Astrocyte of the hippocampus (primary cell): ENCODE results near the gene DARS2.
"Not testable (repeated sequence)": the region's sequence is repeated elsewhere in the genome, so short reads cannot be mapped to it uniquely, and the experiment has no call there.

Experiments used
- DNase-seq: peaks from one replicate; pipeline ENCODE4 v3.0.0; 2011; ENCODE audit warnings: low read depth, low spot score

The DARS2 gene

DNA sequence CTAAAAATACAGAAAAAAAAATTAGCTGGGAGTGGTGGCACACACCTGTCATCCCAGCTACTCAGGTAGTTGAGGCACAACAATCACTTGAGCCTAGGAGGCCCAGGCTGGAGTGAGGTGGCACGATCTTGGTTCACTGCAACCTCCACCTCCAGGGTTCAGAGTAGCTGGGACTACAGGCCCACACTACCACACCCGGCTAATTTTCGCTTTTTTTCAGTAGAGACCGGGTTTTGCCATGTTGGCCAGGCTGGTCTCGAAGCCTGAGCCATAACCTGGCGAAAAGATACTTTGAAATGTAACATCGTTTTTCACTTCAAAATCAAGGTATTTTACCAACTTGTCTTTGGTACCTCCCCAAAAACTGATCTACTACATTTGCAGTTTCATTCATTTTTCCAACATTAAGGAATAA is 37.3 kb downstream of the DARS2 start:
- no peak for DNase-seq

DNA sequence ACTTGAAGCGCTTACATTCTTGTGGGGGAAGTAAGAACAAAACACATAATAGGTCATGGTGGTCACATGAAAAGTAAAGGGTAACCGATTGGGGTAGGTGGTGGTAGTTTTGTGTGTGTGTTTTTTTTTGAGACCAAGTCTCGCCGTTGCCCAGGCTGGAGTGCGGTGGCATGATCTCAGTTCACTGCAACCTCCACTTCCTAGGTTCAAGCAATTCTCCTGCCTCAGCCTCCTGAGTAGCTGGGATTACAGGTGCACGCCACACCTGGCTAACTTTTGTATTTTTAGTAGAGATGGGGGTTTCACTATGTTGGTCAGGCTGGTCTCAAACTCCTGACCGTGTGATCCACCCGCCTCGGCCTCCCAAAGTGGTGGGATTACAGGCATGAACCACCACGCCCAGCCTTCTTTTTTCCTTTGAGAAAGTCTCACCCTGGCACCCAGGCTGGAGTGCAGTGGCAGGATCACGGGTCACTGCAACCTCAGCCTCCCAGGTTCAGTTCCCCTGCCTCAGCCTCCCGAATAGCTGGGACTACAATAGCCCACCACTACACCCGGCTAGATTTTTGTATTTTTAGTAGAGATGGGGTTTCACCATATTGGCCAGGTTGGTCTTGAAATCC is 37.8 kb downstream of the DARS2 start:
- DNase-seq, result not testable (repeated sequence)

DNA sequence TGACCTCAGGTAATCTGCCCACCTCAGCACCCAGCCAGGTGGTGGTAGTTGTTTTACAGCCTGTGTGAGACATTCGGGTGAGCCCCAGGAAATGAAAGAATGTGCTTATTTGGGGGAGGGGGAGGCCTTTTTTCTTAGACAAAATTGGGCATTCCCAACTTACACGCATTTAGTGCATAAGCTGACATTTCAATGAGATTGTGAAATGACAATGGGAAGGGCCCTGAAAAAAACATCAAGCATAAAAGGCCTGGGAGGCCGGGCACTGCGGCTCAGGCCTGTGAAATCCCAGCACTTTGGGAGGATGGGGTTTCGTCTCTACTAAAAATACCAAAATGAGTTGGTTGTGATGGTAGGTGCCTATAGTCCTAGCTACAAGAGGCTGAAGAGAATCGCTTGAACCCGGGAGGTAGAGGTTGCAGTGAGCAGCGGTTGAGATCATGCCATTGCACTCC is 38.3 kb downstream of the DARS2 start:
- no peak for DNase-seq

DNA sequence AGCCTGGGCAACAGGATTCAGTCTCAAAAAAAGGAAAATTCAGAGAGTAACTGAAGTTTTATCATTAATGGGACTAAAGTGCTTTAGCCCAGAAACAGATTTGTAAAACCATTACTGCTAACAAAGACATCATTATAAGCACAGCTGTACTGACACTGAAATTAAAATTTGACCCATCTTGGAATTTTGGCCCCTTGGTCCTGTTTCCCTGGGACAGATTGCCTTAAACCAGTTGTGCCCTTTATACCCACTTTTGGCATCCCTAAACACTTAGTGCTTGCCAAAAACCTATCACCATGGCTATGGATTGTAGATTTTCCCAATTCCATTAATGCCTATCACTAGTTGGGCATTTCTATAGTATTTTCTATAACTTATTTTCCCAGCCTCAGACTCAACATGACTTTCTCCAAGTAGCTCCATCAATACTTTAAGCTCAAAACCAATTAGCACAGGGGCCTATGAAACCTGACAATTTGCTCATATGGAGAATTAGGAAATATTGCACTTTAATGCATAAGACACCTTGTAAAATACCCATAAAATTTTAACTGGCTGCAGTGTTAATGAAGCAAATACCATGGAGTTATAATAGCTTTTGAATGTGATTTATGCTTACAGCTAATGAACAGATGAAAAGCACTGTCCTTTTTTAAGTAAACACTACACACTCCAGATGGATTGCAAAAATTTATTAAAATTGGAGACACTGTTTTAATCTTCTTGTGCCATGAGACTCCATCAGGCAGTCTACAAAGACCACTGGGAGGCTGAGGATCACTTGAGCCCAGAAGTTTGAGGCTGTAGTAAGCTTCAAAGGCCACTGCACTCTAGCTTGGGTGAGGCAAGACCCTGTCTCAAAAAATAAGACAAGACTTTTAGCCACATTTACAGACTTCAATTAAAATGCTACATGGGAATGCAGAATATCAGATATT is 39.0 kb downstream of the DARS2 start:
- no peak for DNase-seq

DNA sequence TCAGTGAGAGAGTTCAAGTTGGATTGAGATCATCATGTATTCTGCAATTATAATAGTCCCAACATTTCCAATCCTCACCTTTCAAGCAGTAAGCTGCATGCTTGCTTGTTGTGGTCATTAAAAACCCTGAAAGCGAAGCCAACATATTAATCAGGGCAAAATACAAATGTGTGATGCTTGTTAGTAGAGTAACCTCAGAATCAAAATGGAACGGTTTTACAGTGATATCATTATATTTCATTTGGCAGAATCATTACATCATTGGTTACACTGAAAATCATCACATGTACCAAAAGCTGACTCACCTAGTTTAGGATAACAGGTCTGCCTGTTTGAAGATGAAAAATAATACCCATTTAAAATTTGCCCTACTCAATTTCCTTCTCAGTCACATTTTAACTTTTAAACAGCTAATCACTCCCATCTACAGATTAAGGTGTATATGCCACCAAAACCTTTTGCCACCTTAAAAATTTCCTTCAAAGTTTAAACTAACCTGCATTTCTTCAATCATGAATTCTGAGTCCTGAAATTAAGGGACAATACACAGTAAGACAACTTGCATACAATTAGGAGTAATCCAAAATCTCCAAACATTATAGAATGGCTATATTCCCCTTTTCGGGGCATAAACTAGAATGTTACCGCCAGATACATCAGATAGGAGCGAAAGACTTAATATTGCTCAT is 39.9 kb downstream of the DARS2 start:
- no peak for DNase-seq

DNA sequence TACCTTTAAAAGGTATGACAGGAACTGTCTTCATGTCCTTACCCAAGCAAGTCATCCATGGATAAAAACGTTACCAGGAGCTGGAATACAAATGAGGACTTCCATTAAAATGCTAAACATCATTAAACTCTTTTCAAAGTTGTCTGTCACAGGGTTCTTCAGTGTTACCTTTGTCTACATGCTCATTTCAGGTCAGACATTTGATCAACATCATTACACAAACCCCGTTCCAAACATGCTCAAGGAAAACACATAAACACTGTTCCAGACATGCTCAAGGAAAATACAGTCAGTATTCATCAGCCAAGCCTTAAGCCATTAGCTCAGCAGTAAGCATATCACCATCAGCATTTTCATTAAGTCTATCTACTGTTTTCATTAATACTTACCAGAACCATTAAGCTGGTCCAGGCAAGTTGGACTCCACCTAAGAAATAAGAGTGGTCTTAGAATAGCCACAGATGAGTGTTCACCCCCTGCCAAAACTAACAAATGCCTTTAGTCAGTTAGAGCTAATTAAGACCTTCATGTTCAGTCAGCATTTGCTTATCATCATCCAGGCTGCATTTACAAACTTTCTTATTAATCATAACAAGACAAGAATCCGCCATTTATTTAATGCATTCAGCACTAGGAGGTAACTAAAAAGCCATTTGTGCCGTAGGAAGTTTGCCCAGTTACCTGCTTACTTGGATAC is 41.1 kb downstream of the DARS2 start:
- DNase-seq, result no peak

DNA sequence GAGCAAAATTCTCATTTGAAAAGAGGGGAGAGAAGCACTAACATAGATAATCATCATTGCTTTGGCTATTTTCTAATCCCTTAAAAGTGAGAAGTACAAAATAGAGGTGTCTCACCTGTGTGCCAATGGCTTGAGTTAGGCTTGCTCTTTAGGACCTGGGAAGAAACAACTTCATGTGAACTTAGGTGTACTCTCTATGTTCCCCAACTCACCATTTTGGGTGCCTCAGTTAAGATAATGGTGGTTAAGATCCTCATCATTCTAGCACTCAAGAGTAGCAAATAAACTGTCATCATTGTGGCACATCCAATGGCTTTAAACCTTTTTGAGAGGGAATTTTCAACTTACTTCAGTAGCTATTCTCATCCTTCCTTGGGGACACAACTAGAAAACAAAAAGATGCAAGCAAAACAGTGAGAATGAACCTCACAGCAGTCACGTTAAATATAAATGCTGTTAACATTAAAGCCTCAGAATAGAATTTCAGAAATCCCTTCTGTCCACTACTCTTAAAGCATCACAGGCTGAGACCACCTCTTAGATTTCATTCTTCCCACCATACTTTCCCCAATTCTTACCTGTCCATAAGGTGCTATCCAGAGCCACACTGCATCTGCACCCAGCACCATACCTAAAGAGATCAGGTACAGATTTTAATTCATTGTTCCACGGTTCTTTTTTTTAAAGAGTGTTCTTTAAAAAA is 42.1 kb downstream of the DARS2 start:
- DNase-seq, result no peak

DNA sequence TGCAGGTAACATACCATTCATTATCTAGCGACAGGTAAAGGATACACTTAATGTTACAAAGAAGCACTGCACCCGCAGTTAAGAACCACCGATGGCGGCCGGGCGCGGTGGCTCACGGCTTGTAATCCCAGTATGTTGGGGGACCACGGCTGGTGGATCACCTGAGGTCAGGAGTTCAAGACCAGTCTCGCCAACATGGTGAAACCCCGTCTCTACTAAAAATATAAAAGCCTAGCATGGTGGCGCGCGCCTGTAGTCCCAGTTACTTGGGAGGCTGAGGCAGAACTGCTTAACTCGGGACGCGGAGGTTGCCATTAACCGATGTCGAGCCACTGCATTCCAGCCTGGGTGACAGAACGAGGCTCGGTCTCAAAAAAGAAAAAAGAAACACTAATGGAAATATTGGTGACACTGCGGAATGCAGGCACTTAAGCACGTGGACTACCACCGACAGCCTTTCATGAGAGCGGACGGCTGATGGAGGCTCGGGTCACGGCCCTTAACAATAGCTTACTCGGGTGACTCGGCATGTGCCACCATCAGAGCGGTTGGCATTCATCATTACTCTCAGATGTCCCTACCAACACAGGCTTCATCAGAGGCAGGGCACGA is 42.8 kb downstream of the DARS2 start:
- DNase-seq, result no peak

DNA sequence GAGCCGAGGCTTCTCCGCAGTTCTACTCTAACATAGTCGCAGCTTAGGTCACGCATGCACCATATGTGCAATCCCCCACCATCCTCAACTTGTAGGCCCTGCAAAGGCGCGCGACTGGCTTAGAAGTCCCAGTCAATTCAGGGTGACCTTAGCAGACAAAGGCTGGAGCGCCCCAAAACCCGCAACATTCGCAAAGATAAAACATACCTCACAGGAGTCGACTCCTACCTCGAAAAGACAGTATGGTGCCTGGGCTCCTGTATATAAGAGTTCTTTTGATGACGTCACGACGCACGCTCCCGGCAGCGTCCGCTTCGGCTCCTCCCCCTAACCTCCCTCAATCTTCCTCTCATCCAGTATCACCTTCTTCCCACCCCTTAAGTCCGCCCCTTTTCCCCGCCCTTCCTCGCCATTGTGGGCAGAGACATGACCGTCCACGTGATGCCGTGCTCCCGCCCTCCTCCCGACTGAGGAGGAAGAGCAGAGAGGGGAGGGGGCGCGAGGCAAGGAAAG is 43.3 kb downstream of the DARS2 start, which contains the start of gene GAS5:
Gene GAS5, minus strand, starts transcription at position 237 of the 513 bp plus-strand sequence.
- peak; percentile 100 for DNase-seq

DNA sequence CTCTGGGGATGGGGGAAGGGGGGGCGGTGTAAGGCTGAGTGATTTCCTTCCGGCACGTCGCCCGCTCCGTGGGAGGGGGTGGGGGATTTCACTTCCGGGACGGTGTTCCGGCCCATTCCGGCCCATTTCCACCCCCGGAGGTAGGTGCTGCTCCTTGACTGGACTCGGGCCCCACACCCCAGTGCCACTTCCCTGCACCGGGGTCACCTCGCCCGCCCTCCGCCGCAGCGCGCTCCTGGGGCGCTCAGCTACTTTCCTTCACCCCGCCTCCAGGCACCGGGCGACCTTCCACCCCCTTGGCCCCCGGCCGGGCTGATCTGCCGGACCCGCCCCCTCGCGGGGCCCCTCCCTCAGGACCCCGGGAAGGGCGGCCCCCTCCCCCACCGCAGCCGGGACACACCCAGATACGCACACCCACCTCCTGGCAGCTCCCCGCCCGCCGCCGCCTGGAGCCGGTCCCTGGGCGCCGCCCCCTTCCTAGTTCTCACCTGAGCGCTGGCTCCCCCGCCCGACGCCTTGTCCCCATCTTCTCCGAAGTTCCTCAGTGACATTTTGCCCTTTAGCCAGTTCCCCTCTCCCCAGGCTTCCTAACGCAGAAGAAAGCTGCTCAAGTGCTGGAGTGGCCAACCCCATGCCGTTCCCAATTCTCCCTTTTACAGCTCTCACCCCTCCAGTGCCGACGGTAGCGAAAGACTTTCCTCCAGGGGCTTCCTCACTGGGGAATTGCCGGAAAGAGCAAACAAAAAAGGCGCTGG is 44.0 kb downstream of the DARS2 start, which contains the start of gene ZBTB37:
Gene ZBTB37, plus strand, starts transcription at position 115 of the 755 bp plus-strand sequence. CDS start 1,846 bp downstream, outside the sequence.
- DNase-seq, result peak; percentile 88

DNA sequence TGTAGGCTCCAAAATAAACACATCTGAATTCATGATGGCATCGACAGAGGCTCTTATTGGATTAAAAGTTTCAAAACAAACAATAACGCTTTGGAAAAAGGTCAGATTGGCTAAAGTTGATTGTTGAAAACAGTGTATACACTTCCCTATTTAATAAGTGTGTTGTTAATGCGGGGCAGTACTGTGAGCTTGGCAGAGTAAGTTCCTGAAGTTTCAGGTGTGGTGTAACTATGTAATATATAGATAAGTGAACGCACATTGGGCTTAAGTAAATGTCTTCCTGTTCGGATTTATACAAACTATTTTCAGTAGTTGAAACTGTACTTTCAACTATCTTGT is 44.5 kb downstream of the DARS2 start:
- DNase-seq, result no peak

DNA sequence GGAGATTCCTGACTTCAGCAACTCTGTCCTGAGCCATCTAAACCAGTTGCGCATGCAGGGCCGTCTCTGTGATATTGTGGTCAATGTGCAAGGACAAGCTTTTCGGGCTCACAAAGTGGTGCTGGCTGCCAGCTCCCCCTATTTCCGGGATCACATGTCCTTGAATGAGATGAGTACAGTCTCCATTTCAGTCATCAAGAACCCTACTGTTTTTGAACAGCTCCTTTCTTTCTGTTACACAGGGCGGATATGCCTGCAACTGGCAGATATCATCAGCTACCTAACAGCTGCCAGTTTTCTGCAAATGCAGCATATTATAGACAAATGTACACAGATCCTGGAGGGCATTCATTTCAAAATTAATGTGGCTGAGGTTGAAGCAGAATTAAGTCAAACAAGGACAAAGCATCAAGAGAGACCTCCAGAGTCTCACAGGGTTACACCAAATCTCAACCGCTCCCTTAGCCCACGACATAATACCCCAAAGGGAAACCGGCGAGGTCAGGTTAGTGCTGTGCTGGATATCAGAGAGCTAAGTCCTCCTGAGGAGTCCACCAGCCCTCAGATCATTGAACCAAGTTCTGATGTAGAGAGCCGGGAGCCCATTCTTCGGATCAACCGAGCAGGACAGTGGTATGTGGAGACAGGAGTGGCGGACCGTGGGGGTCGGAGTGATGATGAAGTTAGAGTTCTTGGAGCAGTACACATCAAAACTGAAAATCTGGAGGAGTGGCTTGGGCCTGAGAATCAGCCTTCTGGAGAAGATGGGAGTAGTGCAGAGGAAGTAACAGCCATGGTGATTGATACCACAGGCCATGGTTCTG is 46.0 kb downstream of the DARS2 start:
- no peak for DNase-seq

DNA sequence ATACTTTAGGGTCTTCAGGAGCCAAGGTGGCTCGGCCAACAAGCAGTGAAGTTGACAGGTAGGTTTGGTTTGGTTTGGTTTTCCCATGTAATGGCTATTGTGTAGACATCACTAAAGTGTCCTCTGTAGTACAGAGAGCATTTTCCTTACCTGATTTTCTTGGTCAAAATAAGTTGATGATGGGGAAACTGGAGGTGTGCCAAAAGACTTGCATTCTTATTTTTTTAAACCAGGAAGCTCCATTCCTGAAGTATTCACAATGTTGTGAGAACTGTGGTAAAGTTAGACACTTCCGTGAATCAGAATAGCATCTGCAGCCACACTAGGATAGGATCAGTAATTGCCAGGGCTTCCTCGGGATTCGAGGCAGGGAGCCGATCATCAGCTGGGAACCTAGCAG is 46.6 kb downstream of the DARS2 start:
- DNase-seq, result no peak

DNA sequence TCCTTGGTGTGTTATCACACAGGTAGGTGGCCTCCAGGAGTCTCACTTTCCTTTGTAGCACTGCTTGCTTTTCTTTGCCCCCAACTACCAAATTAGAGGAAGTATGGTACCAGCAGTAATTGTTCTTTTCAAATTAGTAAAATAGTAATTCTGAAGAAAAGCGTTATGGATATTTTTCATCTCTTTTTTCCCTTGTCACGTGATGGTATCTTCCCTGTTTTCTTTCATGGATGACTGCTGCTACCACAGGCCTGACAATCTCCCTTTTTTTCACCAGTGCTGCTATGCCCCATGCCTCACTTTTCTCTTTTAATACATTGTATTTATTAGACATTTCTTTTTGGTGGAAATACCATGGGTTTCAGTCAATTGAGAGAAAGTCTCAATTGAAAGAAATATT is 47.0 kb downstream of the DARS2 start:
- DNase-seq, result no peak

DNA sequence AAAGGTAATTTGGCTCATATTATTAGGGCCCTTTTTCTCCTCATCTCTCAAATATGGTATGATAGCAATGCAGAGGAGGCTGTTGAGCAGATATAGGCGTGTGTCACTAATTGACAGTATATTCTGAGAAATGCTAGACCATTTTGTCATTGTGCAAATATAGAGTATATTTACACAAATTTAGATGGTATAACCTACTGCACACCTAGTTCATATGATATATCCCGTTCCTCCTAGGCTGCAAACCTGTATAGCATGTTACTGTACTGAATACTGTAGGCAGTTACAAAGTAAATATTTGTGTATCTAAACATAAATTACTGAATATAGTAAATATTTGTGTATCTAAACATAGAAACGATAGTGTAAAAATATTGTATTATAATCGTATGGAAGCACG is 52.3 kb downstream of the DARS2 start:
- no peak for DNase-seq

DNA sequence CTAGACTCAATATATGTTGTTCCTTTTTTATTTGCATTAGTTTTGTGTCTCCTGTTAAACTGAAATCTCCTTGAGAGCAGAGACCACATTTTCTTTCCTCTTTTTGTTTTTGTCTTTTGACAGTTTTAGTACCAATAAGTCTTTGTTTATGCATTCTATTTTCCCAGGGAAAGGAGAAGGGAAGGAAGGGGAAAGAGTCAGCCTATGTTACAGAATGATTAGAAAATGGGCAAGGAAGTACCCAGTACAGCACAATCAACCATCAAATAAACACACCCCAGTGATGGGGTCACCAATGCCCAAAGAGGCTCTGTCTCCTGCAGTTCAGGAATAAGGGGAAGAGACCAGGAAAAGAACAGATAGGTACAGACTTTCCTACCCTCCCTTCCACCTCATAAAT is 53.8 kb downstream of the DARS2 start:
- DNase-seq, result no peak

DNA sequence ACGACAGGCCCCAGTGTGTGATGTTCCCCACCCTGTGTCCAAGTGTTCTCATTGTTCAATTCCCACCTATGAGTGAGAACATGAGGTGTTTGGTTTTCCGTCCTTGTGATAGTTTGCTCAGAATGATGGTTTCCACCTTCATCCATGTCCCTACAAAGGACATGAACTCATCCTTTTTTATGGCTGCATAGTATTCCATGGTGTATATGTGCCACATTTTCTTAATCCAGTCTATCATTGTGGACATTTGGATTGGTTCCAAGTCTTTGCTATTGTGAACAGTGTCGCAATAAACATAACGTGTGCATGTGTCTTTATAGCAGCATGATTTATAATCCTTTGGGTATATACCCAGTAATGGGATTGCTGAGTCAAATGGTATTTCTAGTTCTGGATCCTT is 56.6 kb downstream of the DARS2 start:
- DNase-seq, result not testable (repeated sequence)

DNA sequence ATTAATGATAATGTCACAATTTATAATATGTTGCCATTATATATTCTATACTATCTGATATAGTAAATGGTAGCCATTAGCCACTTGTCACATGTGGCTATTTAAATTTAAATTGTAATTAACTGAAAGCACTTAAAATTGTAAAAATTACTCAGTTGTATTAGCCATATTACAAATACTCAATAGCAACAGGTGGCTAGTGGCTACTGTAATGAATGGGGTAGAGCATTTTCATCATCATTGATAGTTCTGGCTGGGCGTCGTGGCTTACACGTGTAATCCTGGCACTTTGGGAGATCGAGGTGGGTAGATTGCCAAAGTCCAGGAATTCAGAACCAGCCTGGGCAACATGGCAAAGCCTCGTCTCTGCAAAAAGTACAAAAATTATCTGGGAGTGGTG is 60.2 kb downstream of the DARS2 start:
- DNase-seq, result no peak
